Measurements from ENCODE around the gene SPDYC.

SPDYC gene

GRCh38 chr11:65206901-65207300 is 36.9 kb downstream of the SPDYC start:
- DNase-seq (ENCODE audit: low read depth in 2 of 2), result no peak

- DNase-seq (ENCODE audit: low read depth in 2 of 2), result no peak
Measured at GRCh38 chr11:65207918-65208784, 38.1 kb downstream of the SPDYC start.

- no peak for DNase-seq (ENCODE audit: low read depth in 2 of 2)
Measured at GRCh38 chr11:65208785-65209710, 39.0 kb downstream of the SPDYC start.

GRCh38 chr11:65209711-65210360 is 39.8 kb downstream of the SPDYC start:
- no peak for DNase-seq (ENCODE audit: low read depth in 2 of 2)

GRCh38 chr11:65210361-65210731 is 40.3 kb downstream of the SPDYC start:
- no peak for DNase-seq (ENCODE audit: low read depth in 2 of 2)

GRCh38 chr11:65210748-65211147 is 40.7 kb downstream of the SPDYC start:
- no peak for DNase-seq (ENCODE audit: low read depth in 2 of 2)

GRCh38 chr11:65211293-65212105 is 41.5 kb downstream of the SPDYC start:
- DNase-seq (ENCODE audit: low read depth in 2 of 2), result no peak

- DNase-seq (ENCODE audit: low read depth in 2 of 2), result no peak
Measured at GRCh38 chr11:65212226-65212801, 42.3 kb downstream of the SPDYC start.

- DNase-seq (ENCODE audit: low read depth in 2 of 2), result no peak
Measured at GRCh38 chr11:65213322-65214211, 43.5 kb downstream of the SPDYC start.

- DNase-seq (ENCODE audit: low read depth in 2 of 2), result no peak
Measured at GRCh38 chr11:65214212-65214845, 44.3 kb downstream of the SPDYC start.

GRCh38 chr11:65215441-65216076 is 45.5 kb downstream of the SPDYC start:
- DNase-seq (ENCODE audit: low read depth in 2 of 2), result peak; percentile 12 to 43

- DNase-seq (ENCODE audit: low read depth in 2 of 2), result no peak
Measured at GRCh38 chr11:65216830-65217229, 46.8 kb downstream of the SPDYC start.

- no peak for DNase-seq (ENCODE audit: low read depth in 2 of 2)
Measured at GRCh38 chr11:65217441-65218423, 47.7 kb downstream of the SPDYC start.

- no peak for DNase-seq (ENCODE audit: low read depth in 2 of 2)
Measured at GRCh38 chr11:65218446-65218845, 48.4 kb downstream of the SPDYC start.

GRCh38 chr11:65219930-65220213 is 49.8 kb downstream of the SPDYC start:
- no peak for DNase-seq (ENCODE audit: low read depth in 2 of 2)

- no peak for DNase-seq (ENCODE audit: low read depth in 2 of 2)
Measured at GRCh38 chr11:65221026-65221425, 51.0 kb downstream of the SPDYC start.

All from stimulated activated CD8-positive, alpha-beta memory T cell treated with anti-CD3 and anti-CD28 coated beads, Interleukin-7, amount 100 ng/mL, for 4 hours (primary cell).